SK-N-SH (cell line): ENCODE measurements around the gene SPINK5. TPM values are rescaled to one million over a fixed set of nuclear protein-coding genes. Genes with fewer than 3 reads are reported as not detected.

Experiments used
- CTCF ChIA-PET: fragments of 300-600, 350-600 bp; formaldehyde crosslinking; extraction: SDS; loops from one replicate; lab custom pipeline; 2021; lab: Yijun Ruan, JAX
- POLR2A ChIA-PET: fragments of 350-600 bp; sonication (Branson Sonifier 250); formaldehyde crosslinking; extraction: SDS; loops from one replicate; lab custom pipeline; 2020; ENCODE audit warnings: antibody characterized with exemption, inconsistent platforms; lab: Yijun Ruan, JAX
- DNase-seq: peaks from one replicate; pipeline ENCODE4 v3.0.0; 2012
- H2AFZ ChIP-seq: fragments of 200-600 bp; sonication (generic); 2 replicates; pipeline ENCODE4 v1.8.1; 2016; ENCODE audit warnings: antibody characterized with exemption, mild to moderate bottlenecking, low read depth
- H3F3A ChIP-seq: fragments of 200-600 bp; sonication (generic); replicated peaks from 2 replicates; pipeline ENCODE3; 2016; ENCODE audit warnings: antibody characterized with exemption, mild to moderate bottlenecking; ENCODE audit not compliant: insufficient read depth
- H3K27ac ChIP-seq, 2 experiments: fragments of 200-500 bp in 1 of 2; fragments of 200-600 bp in 1 of 2; sonication (Bioruptor generic) in 1 of 2; sonication (generic), shearing (Covaris generic) in 1 of 2; 2 replicates each; pipeline versions ENCODE4 v1.5.1 to v1.6.1; 2014 to 2016; ENCODE audit warnings: low read depth in 2 of 2, inconsistent platforms in 1 of 2, low read length in 1 of 2, mild to moderate bottlenecking in 1 of 2, mixed read lengths in 1 of 2
- H3K27me3 ChIP-seq: fragments of 200-600 bp; sonication (generic), shearing (Covaris generic); 2 replicates; pipeline ENCODE4 v1.6.1; 2016; ENCODE audit warnings: mixed run types; ENCODE audit not compliant: insufficient read depth
- H3K36me3 ChIP-seq, 2 experiments: fragments of 200-500 bp in 1 of 2; fragments of 200-600 bp in 1 of 2; sonication (Bioruptor generic) in 1 of 2; sonication (generic) in 1 of 2; replicated peaks in 1 of 2; 2 replicates each; pipeline versions ENCODE3 to v1.5.1; 2014 to 2016; ENCODE audit warnings: low read length in 1 of 2, mild to moderate bottlenecking in 1 of 2; ENCODE audit not compliant: insufficient read depth in 2 of 2, control insufficient read depth in 1 of 2
- H3K4me1 ChIP-seq, 2 experiments: fragments of 200-500 bp in 1 of 2; fragments of 200-600 bp in 1 of 2; sonication (Bioruptor generic) in 1 of 2; sonication (generic), shearing (Covaris generic) in 1 of 2; 2 replicates each; pipeline versions ENCODE4 v1.5.1 to v1.6.1; 2014 to 2016; ENCODE audit warnings: low read depth in 1 of 2, low read length in 1 of 2, mixed run types in 1 of 2; ENCODE audit not compliant: insufficient read depth in 2 of 2, control insufficient read depth in 1 of 2
- H3K4me2 ChIP-seq: fragments of 200-600 bp; sonication (generic), shearing (Covaris generic); 2 replicates; pipeline ENCODE4 v1.6.1; 2017; ENCODE audit warnings: mixed run types
- H3K4me3 ChIP-seq, 2 experiments: fragments of 200-500 bp in 1 of 2; fragments of 200-600 bp in 1 of 2; sonication (Bioruptor generic) in 1 of 2; sonication (generic), shearing (Covaris generic) in 1 of 2; 2 replicates each; pipeline versions ENCODE4 v1.5.1 to v1.8.1; 2014 to 2016; ENCODE audit warnings: low read depth in 2 of 2, inconsistent platforms in 1 of 2, low read length in 1 of 2, mild to moderate bottlenecking in 1 of 2, mixed read lengths in 1 of 2, moderate library complexity in 1 of 2
- H3K79me2 ChIP-seq: fragments of 200-600 bp; sonication (generic); 2 replicates; pipeline ENCODE4 v1.8.1; 2017; ENCODE audit warnings: mild to moderate bottlenecking; ENCODE audit not compliant: insufficient read depth
- H3K9ac ChIP-seq: fragments of 200-600 bp; sonication (generic); 2 replicates; pipeline ENCODE4 v1.6.1; 2017; ENCODE audit warnings: mixed run types
- H3K9me2 ChIP-seq: fragments of 200-600 bp; sonication (generic); 2 replicates; pipeline ENCODE4 v1.6.1; 2017; ENCODE audit warnings: mixed run types
- H3K9me3 ChIP-seq: fragments of 200-600 bp; sonication (generic); 2 replicates; pipeline ENCODE4 v1.6.1; 2017; ENCODE audit warnings: mixed run types, mild to moderate bottlenecking, moderate library complexity
- H4K20me1 ChIP-seq: fragments of 200-600 bp; sonication (generic); 2 replicates; pipeline ENCODE4 v1.6.1; 2017; ENCODE audit warnings: mild to moderate bottlenecking, mixed run types; ENCODE audit not compliant: insufficient read depth
- ELF1 ChIP-seq: IDR thresholded peaks from 2 replicates; pipeline ENCODE4 v1.4.0; 2012
- EZH2phosphoT487 ChIP-seq: fragments of 200-600 bp; sonication (generic); IDR thresholded peaks from 2 replicates; pipeline ENCODE4 v1.6.1; 2017; ENCODE audit warnings: low read depth, mixed run types, mild to moderate bottlenecking, antibody characterized with exemption, moderate library complexity, borderline replicate concordance
- FOXM1 ChIP-seq: IDR thresholded peaks from 2 replicates; pipeline ENCODE4 v1.4.0; 2012; ENCODE audit warnings: low read depth, mild to moderate bottlenecking
- GABPA ChIP-seq: IDR thresholded peaks from 2 replicates; pipeline ENCODE4 v1.4.0; 2012; ENCODE audit warnings: low read depth, mild to moderate bottlenecking
- GATA2 ChIP-seq: sonication (generic); formaldehyde crosslinking; IDR thresholded peaks from 2 replicates; pipeline ENCODE4 v1.5.0; 2020; ENCODE audit warnings: mild to moderate bottlenecking, missing genetic modification reagents
- MAX ChIP-seq: IDR thresholded peaks from 2 replicates; pipeline ENCODE4 v1.4.0; 2012; ENCODE audit warnings: low read depth
- MEF2A ChIP-seq: IDR thresholded peaks from 2 replicates; pipeline ENCODE4 v1.4.0; 2012; ENCODE audit warnings: low read depth, borderline replicate concordance
- NFIC ChIP-seq: IDR thresholded peaks from 2 replicates; pipeline ENCODE4 v1.4.0; 2012; ENCODE audit warnings: borderline replicate concordance
- PBX3 ChIP-seq: IDR thresholded peaks from 2 replicates; pipeline ENCODE4; 2012
- RAD21 ChIP-seq: IDR thresholded peaks from 2 replicates; pipeline ENCODE4 v1.6.1; 2012; ENCODE audit warnings: mild to moderate bottlenecking, low read length
- RCOR1 ChIP-seq: fragments of 150-350 bp; IDR thresholded peaks from 2 replicates; pipeline ENCODE4 v1.6.1; 2017; ENCODE audit warnings: antibody characterized with exemption, low read length
- REST ChIP-seq: IDR thresholded peaks from 2 replicates; pipeline ENCODE4 v1.6.1; 2012; ENCODE audit warnings: mild to moderate bottlenecking, low read depth, low read length, moderate library complexity
- SIN3A ChIP-seq: IDR thresholded peaks from 2 replicates; pipeline ENCODE4 v1.6.1; 2012; ENCODE audit warnings: low read depth, mild to moderate bottlenecking, low read length, moderate library complexity, borderline replicate concordance
- TAF1 ChIP-seq: IDR thresholded peaks from 2 replicates; pipeline ENCODE4 v1.6.1; 2012; ENCODE audit warnings: low read depth, mild to moderate bottlenecking, low read length, moderate library complexity, borderline replicate concordance
- TEAD4 ChIP-seq: IDR thresholded peaks from 2 replicates; pipeline ENCODE4 v1.4.0; 2012; ENCODE audit warnings: mild to moderate bottlenecking, borderline replicate concordance; ENCODE audit not compliant: insufficient read depth
- YY1 ChIP-seq: IDR thresholded peaks from 2 replicates; pipeline ENCODE4 v1.4.0; 2012; ENCODE audit warnings: low read depth, mild to moderate bottlenecking
- polyA plus RNA-seq, 3 experiments: library from polyadenylated mRNA; depleted of rRNA; stranded (reverse); fragments of >200 nt; gene quantifications; 2 replicates each; pipeline ENCODE4 v1.2.3, GENCODE V29; 2012
- TF ChIP-seq, protein P1 (sequence below): fragments of 200-600 bp; sonication (generic); IDR thresholded peaks from 2 replicates; pipeline ENCODE4 v1.6.1; 2017; ENCODE audit warnings: antibody characterized with exemption, mild to moderate bottlenecking, moderate library complexity

Gene SPINK5
- polyA plus RNA-seq, 1 of the 3 experiments (the other 2 are of a cell fraction) = not detected

DNA sequence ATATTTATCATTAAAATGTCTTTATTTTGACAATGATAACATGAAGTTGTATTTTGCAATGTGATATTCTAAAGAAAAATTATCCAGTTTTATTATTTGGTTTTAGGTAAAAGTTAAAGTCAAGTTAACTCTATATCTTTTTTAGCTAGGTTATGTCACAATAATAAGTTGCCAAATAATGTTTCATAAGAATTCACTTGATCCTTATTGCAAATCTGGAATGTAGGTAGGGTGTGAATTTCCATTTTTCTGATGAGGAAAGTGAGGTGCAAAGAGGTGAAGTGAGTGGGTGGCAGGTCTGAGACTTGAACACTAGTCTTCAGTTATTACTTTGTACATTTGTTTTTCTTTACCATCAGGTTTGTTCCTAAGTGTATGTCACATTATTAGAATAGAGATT lies 21.5 kb downstream of the SPINK5 start:
- Histone ChIP-seq H3K4me1 (no peaks in the 10 kb centered on the region; a peak in 2 of 4 replicates), H3K27me3 (no peaks in the 10 kb centered on the region), H3K9me3 (no peaks in the 10 kb centered on the region), H3K79me2 (no peaks in the 10 kb centered on the region), H3K9me2 (no peaks in the 10 kb centered on the region), H3K4me3 (no peak overlapping the region), H3K36me3 (no peaks in the 10 kb centered on the region), H3K4me2 (no peak overlapping the region), H3K27ac (no peak overlapping the region), H3K9ac (no peak overlapping the region), H4K20me1 (no peaks in the 10 kb centered on the region), H2AFZ (no peak overlapping the region), H3F3A (no peaks in the 10 kb centered on the region)
- ChIA-PET POLR2A (no interaction called here), CTCF (interaction anchor here (0.6 kb wide), 1 partner anchor 279 kb away, joined by 3 read pairs; no protein-coding TSS in a partner anchor)
- DNase-seq = no peak
- TF ChIP-seq MEF2A (no peak), GATA2 (CRISPR knock-in tag) (no peak), TAF1 (no peak), RAD21 (no peak), ELF1 (no peak), TEAD4 (no peak), GABPA (no peak), NFIC (no peak), PBX3 (no peak), RCOR1 (no peak), REST (no peak), EZH2phosphoT487 (no peak), MAX (no peak), FOXM1 (no peak), SIN3A (no peak), YY1 (no peak)
- TF ChIP-seq, protein P1, sequence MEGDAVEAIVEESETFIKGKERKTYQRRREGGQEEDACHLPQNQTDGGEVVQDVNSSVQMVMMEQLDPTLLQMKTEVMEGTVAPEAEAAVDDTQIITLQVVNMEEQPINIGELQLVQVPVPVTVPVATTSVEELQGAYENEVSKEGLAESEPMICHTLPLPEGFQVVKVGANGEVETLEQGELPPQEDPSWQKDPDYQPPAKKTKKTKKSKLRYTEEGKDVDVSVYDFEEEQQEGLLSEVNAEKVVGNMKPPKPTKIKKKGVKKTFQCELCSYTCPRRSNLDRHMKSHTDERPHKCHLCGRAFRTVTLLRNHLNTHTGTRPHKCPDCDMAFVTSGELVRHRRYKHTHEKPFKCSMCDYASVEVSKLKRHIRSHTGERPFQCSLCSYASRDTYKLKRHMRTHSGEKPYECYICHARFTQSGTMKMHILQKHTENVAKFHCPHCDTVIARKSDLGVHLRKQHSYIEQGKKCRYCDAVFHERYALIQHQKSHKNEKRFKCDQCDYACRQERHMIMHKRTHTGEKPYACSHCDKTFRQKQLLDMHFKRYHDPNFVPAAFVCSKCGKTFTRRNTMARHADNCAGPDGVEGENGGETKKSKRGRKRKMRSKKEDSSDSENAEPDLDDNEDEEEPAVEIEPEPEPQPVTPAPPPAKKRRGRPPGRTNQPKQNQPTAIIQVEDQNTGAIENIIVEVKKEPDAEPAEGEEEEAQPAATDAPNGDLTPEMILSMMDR = no peak
